Measurements from ENCODE around the gene PALS2. TPM values are rescaled to one million over a fixed set of nuclear protein-coding genes. Genes with fewer than 3 reads are reported as not detected.

Gene PALS2, protein sequence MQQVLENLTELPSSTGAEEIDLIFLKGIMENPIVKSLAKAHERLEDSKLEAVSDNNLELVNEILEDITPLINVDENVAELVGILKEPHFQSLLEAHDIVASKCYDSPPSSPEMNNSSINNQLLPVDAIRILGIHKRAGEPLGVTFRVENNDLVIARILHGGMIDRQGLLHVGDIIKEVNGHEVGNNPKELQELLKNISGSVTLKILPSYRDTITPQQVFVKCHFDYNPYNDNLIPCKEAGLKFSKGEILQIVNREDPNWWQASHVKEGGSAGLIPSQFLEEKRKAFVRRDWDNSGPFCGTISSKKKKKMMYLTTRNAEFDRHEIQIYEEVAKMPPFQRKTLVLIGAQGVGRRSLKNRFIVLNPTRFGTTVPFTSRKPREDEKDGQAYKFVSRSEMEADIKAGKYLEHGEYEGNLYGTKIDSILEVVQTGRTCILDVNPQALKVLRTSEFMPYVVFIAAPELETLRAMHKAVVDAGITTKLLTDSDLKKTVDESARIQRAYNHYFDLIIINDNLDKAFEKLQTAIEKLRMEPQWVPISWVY
- total RNA-seq, result 19.5 and 19.6 TPM in 2 replicates

DNA sequence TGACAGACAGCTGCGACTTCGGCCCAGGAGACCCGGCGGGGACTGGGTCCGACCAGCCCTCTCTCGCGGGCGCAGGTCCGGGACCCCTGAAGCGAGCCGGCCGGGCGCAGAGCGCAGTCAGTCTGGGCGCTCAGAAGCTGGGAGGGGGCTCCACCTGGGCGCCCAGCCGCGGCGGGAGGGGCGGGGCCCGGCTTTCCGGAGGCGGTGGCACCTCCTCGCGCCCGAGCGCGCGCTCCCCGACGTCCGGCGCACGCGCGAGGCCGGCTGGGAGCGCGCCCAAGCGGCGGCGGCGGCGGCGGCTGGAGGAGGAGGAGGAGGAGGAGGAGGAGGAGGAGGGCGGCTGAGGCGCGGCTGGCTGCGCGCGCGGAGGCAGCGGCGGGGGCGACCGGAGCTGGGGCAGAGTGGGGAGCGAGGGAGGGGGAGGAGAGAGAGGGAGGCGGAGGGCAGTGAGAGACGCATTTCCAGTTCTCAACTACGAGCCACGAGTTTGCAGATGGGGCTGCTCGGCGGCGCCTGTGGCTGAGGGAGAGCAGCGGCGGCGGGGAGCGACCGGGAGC lies at the start of gene PALS2:
Gene PALS2, plus strand, starts transcription at position 456 of the 557 bp plus-strand sequence. CDS start 50,216 bp downstream, outside the sequence.
- peak; percentile 79 for DNase-seq

DNA sequence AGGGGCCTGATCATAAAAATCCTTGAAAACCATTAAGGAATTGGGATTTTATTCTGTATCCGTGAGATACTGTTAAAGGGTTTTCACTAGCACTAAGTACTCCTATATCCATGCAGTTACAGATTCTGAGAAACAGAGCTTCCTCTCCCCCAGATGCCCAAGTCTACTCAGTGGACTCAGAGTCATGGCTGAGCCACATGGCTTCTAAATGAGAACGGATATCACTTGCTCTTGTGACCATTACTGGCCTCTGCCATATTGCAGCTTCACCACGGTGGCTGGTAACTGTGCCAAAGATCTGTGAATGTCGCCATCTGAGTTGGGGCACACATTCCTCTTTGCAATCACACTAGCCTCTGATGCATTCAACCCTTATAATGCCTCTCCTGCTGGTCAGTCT lies 42.0 kb upstream of the PALS2 start:
- DNase-seq, result no peak

DNA sequence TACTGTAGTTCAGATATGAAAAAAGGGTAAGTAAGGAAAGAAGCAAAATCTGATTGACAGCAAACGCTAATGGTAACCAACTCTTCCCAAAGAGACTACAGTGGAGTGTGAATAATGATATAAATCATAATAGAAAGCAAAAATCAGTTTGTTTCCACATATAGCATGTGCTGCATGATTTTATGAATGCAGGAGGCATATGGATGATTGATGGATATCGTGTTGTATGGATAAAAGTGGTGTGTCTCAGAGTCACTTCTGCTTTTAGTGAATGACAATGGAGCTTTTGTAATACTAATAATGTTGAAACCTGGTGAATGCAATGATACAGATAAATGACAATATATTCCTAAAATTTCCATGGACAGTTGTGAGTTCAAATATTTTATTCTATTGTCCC lies 36.6 kb upstream of the PALS2 start:
- DNase-seq, result no peak

DNA sequence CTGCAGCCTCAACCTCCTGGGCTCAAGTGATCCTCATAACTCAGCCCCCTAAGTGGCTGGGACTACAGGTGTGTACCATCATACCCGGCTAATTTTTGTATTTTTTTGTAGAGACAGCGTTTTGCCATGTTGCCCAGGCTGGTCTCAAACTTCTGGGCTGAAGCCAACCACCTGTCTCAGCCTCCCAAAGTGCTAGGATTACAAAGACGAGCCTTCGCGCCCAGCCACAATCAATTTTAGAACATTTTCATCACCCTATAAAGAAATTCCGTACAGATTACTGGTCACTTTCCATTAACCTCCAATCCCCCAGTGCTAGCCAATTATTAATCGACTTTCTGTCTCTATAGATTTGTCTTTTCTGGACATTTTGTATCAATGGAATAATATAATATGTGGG lies 32.3 kb upstream of the PALS2 start:
- no peak for DNase-seq

DNA sequence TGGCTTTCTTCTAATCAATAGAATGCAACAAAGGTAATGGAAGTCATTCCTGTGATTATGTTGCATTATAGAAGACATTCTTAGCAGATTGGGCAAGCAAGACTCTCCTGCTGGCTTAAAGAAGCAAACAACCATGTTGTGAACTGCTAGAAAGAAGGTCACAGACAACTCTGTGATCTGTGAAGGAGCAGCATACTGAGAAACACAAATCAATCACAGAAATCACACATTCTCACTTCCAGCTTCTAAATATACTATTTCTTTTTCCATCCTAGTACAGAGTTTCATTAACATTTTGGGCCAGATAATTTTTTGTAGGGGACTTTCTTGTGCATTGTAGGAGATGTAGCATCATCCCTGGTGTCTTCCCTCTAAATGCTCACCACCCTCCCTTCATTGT lies 28.0 kb upstream of the PALS2 start:
- no peak for DNase-seq

DNA sequence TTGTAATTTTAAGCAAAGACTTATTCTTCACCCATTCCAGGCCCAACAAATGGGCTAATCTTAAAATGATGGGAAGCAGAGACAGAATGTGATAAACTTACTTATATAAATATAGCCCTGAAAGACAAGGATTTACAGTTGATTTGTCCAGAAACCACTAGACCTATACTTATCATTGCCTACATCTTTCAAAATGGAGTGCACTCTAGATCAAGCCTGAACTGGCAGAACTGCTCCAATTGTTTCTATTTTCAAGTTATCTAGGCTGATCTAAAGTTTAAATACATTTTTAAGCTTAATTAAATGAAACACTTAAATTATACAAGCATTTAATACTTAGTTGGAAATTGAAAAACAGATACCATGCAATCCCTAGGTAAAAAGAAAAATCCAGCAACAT lies 24.9 kb upstream of the PALS2 start:
- no peak for DNase-seq

DNA sequence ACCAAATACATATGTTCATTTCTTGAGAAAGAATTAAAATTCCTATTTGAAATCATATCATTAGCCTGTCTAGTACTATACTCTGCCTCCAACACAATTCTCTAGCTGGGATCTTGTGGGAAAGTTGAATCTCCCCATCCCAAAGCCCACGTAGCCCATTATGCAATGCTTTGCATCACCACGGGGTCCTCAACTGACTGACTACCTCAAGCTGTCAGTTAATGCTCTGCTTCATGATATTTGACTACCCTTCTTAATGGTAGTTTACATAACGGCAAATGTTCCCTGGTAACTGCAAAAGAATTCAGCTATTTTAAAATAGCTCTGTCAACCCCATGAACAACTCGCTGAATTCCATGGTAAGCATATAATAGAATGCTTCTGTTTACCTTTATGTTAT lies 23.3 kb upstream of the PALS2 start:
- no peak for DNase-seq

DNA sequence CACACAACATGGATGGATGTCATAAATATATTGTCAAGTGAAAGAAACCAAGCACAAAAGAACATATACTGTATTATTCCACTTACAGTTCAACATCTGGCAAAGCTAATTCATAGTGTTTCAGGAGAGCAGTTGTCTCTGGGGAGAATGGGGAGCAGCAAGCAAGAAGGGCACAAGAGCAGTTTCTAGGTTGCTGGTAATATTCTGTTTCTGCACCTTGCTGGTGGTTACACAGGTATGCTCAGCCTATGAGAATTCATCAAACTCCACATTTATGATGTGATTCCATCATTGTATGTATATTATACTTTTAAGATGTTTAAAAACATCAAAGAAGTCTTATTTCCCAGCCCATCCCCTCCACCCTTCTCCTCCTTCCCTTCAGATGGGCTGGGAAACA lies 18.1 kb upstream of the PALS2 start:
- DNase-seq, result no peak

DNA sequence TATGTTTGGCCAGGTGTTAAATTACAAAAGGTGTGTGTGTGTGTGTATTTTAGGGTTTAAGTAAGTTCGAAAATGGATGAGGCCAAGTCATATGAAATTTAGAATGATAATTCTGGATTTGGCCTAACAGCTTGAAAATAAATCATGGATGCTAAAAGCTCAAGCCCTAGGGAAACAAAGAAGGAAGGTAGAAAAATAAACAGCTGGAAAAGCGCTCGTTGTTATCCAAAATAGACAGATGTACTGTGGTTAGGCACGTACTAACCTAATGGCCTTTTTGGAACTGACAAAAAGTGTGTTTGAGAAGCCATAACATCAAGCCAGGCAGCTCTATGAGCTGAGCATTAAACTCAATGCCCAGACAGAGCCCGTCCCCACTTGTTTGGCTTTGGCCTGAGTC lies 17.5 kb upstream of the PALS2 start:
- no peak for DNase-seq

DNA sequence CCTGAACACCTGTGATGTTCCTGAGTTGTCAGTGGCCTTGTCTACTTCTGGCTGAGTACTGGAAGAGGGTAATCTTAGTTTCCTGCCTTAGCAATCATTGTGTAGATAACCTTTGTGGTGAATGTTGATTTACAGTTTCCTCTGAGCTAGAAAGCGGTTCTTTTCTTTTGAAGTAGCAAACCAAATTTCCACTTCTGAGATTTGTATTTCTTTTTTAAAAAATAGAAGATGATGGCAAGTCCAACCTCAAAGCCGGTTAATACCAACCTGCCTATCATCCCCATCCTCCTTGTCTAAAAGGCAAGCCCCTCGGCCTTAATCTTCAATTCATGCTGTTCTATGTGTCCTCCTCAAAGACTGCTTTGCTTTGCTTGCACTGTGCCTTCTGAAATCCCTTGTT lies 12.5 kb upstream of the PALS2 start:
- DNase-seq, result no peak

DNA sequence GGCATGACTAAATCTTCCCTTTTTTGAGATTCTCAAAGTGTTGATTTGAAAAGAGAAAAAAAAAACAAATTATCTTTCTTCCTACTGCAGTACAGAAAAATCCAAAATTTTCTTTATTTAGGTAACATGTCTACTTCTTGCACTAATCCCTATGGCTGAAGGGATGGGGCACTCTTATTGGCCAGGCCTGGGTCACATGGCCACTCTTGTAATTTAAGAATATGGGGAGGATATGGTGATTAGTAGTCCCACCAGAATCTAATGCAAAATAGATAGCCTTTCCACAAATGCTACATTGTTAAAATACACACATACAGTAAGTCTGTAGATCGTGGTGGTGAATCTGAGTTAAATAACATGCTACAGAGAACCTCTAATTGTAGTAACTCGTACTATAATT lies 7.0 kb upstream of the PALS2 start:
- DNase-seq, result no peak

DNA sequence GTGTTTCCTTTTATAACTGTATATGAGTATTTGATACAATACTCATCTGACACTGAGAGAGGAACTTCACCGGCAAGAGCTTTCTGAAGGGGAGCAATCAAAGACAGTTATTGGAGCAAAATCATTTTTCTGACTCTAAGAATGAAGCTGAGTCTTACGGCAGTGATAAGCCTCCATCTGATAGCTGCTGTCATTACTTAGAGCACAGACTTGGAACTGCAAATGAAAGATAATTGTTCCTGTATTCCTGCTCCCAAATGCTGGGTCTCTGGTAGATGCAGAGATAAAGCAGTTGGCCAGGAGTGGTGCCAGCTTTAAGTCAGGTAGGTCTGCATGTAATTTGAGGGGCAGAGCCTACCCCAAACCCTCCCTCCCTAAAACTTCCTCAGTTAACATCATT lies 2.3 kb upstream of the PALS2 start:
- no peak for DNase-seq

DNA sequence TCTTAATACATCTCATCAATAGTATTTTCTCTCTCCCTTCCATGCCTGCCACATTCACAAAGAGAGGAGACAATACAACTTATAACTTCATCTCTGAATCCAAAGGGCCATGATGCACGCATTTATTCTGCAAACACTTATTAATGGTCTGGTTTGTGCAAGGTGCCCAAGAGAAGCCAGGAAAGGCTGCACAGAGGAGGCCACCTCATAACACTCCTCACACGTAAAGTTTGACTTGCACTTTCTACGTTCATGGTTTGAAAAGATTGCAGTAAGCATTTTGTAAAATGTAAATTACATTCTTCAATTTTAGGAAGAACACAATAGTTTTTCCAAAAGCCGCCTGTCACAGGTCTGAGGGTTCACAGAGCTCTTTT lies 1.2 kb upstream of the PALS2 start:
- no peak for DNase-seq

DNA sequence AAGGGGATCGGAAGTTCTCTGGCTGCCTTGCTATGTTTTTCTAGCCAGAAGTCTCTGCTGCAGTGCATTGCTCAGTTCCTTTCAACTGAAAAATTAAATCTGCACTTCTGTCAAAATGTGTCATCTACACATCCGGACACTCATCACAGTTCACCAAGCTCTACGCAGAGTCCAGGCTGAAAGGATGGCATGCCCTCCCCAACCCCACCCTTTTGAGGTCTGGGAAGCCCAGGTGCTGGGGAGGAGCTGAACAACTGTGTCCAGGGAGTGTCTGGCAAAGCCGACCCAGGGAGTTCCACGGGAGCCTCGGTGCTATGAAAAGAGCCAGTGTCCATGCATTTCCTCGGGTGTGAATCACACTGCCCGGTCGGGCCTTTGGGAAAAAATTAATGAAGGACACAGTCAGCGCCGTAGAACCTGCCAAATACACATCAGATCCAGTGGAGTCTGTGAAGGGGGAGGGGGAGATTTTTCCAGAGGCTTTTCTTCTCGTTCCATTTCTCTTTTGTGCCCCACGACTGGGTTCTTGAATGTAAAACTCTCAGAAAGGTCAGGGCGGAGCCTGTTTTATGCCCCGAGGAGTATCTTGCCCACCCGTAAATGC lies 757 bp upstream of the PALS2 start:
- DNase-seq, result peak; percentile 55

DNA sequence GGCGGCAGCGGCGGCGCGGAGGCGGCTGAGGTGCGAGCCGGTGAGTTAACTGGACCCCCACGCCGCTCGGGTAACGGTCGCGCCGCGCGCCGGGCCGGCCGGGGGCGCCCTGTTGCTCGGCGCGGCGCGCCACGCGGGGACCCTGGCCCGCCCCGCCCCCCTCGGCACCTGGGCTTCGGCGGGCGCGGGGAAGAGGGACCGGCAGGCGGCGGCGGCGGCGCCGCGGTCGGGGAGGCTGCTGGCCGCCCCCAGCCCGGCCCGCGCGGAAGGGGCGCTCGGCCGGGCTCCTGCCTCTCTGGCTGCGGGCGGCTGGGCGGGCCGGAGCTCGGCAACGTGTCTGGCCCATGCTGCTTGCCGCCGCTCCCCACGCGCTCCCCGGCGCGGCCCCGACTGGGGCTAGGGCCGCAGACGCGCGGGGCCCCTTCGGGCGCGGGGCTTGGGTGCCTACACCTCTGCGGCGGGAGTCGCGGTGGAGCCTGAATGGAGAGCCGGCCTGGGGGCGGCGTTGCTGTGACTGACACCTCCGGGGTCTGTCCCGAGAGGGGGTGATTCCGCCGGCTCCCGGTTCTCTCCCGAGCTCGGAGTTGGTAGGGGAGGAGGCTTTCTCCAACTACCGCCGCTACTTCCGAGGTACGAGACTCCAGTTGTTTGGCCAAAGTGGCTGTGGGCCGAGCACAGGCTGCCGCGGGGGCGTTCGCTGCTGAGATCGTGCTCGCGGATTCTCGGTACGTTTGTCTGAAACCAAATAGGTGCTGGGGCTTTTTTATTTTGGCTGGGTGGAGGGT lies 494 bp downstream of the PALS2 start:
- peak; percentile 64 for DNase-seq

DNA sequence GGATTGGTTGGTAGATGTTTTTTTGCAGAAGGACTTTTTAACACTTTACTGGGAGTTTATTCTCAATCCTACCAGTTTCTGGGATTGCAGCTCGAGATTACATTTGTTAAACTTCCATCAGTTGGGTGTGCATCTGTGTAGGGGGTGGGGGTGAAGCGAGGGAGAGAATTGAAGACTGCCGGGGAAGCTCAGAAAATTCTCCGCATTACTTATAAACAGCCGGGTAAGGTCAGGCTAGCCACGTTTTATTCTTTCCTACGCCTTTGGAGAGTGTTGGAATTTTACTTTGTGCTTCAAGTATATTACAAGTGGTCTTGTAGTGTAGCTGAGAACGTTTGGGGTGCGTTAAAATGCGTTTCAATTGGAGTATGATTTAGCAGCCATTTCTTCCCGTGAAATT lies 1.1 kb downstream of the PALS2 start:
- no peak for DNase-seq

DNA sequence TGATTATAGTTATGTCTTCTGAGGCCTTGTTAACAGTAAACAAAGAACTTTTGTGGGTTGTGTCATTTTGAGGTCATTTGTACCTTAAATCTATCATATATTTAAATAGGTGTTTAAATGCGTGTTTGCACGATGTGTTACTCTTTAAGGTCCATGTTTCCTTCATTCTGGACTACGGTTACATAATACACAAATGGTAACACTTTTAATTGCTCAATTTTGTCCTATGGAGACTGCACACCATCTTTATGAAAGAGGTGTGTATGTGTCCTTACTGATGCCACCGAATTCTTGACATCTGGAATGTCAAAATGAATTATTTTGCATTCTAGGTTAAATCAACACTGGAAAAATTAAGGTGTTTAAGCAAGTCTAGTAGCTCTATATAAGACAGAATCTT lies 1.7 kb downstream of the PALS2 start:
- DNase-seq, result no peak

DNA sequence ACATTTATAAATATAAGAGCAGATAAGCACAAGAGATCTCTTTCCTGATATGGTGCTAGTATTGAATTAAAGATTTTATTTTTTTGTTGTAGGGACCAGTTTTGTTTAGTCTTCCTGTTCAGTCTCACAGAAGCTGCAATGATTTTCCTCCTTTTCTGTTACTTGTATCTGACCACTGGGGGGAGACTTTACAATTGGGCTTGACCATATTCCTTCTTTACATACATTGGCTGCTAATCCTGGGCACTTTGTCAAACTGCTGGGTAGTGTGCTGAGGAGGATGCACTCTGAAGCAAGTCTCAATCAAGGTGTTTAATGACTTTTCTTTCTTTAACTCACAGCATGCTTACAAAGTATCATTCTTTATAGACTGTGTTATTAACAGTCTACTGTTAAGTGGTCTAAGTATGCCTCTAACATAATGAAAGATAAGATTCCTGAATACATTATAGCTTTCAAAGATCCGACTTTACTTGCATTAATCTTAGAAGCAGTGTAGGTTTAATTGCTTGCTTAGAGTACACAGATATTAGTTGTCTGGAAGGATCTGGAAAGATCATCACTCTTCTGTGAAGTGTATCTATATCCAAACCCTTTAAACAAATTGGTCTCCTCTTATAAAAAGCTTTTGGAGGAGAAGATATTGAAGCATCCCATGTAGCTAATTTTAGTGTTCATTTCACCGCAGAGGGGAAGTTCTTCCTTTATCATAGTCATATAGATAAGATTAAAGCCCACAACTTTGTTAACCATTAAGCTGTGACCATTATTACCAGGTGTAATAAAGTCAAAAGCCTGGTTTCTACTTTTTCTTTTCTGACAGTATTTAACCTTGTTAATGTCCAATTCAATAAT lies 3.1 kb downstream of the PALS2 start:
- peak; percentile 79 for DNase-seq

DNA sequence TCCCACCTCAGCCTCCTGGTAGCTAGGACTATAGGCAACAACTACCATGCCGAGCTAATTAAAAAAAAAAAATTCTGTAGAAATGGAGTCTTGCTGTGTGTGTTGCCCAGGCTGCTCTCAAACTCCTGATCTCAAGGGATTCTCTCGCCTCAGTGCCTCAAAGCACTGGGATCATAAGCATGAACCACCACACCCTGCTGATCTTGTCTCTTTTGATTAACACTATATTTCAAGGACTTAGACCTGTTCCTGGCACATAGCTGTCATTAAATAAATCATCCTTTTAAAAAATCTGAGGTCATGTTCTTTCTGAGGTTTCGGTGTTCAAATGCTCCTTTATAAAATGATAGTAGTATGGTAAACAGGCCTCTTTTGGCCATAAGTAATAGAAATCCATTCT lies 4.8 kb downstream of the PALS2 start:
- DNase-seq, result no peak

DNA sequence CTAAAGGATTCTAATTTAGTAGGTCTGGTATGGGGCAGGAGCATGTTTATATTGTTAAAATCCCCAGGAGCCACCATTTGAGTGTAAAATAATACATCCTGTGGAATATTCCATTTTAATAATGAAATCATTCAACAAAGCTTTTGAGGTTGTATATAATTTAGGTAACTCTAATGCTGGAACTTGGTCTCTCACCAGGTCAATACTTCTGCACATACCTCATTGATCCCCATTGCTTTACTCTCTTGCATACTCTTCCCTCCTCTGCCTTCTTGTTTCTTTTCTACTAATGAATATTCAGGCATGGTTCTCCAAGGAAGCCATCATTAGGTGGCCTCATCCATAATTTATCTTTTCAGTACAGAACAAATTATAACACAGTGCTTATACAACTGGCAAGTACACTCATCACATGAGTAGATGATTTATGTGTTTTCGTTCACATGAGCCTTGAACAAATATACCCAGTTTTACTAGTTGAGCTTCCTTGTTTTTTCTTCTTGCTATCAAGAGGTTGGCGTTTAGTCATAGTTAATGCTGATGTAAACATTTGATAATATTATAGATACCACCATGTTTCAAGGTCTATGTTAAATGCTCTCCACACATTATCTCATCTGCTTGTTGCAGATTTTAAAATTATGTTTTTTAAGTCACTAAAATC lies 7.2 kb downstream of the PALS2 start:
- DNase-seq, result no peak

DNA sequence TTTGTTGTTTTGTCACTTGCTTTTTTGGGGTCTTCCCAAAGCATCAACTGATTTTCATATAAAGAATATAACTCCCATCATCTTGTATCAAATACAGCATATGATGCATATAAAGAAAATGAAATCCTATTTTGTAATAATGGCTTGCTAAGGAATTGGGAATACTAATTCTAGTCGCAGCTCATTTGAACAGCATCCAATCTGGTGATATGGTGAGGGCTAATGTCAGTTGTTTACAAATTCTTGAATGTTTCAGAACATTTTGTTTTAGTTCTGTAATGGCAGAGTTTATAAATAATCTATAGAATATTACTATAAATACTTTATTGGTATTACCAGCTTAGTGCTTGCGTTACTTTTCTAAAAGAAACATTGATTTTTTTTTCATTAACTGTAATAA lies 8.9 kb downstream of the PALS2 start:
- no peak for DNase-seq

DNA sequence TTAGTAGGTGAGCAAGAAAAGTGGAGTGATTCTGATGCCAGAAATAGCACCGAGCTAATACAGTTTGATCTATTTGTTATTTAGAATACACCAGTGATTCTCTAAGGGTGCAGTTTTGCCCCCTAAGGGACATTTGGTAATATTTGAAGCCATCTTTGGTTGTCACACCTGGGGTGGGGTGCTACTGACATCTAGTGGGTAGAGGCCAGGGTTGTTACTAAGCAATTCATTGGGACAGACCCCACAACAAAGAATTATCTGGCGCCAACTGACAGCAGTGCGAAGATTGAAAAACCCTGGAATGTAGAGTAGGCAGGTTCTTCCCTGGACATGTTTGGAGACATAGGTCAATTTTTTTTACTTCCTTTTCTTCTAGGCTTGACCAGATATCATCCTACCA lies 14.6 kb downstream of the PALS2 start:
- peak; percentile 32 for DNase-seq

Data from dermis blood vessel endothelial cell (primary cell).